Nucleus accumbens (tissue), 56 donors: Measurements from ENCODE around the gene ATAD2B.
"Not testable (repeated sequence)": the region's sequence is repeated elsewhere in the genome, so short reads cannot be mapped to it uniquely, and the experiment has no call there.

Experiments used
- DNase-seq, 56 donors: peaks; one replicate each; lab custom pipeline; 2025; lab: John Stamatoyannopoulos, UW

The ATAD2B gene

GRCh38 chr2:23803264-23803964, 123.5 kb downstream of the ATAD2B start:
- DNase-seq: no peak

- no peak for DNase-seq
These were observed 125.5 kb downstream of the ATAD2B start for GRCh38 chr2:23801396-23801795.

- DNase-seq: no peak
These were observed 132.7 kb downstream of the ATAD2B start for GRCh38 chr2:23794234-23794633.

GRCh38 chr2:23793476-23793875, 133.4 kb downstream of the ATAD2B start:
- no peak for DNase-seq

GRCh38 chr2:23791030-23791429, 135.9 kb downstream of the ATAD2B start:
- DNase-seq: no peak

GRCh38 chr2:23789012-23789411, 137.9 kb downstream of the ATAD2B start:
- DNase-seq: no peak

GRCh38 chr2:23788100-23788499, 138.8 kb downstream of the ATAD2B start:
- DNase-seq: no peak

GRCh38 chr2:23784971-23785370, 142.0 kb downstream of the ATAD2B start:
- DNase-seq: no peak

GRCh38 chr2:23782646-23783045, 144.3 kb downstream of the ATAD2B start:
- no peak for DNase-seq

- no peak for DNase-seq
These were observed 144.8 kb downstream of the ATAD2B start for GRCh38 chr2:23782126-23782525.

- not testable (repeated sequence) for DNase-seq
These were observed 146.5 kb downstream of the ATAD2B start for GRCh38 chr2:23780465-23780864.

- no peak for DNase-seq
These were observed 149.1 kb downstream of the ATAD2B start for GRCh38 chr2:23777826-23778225.

GRCh38 chr2:23776021-23776420, 150.9 kb downstream of the ATAD2B start:
- DNase-seq: no peak

GRCh38 chr2:23772684-23773083, 154.2 kb downstream of the ATAD2B start:
- DNase-seq: no peak

- DNase-seq: no peak
These were observed 154.9 kb downstream of the ATAD2B start for GRCh38 chr2:23772056-23772455.

- DNase-seq: no peak
These were observed 157.6 kb downstream of the ATAD2B start for GRCh38 chr2:23769364-23769763.

- no peak for DNase-seq
These were observed 158.9 kb downstream of the ATAD2B start for GRCh38 chr2:23767876-23768621.

- no peak for DNase-seq
These were observed 164.8 kb downstream of the ATAD2B start for GRCh38 chr2:23762141-23762540.

- no peak for DNase-seq
These were observed 165.3 kb downstream of the ATAD2B start for GRCh38 chr2:23761638-23762037.

- no peak for DNase-seq
These were observed 166.2 kb downstream of the ATAD2B start for GRCh38 chr2:23760736-23761135.

- DNase-seq: peak in 1 of 56 donors; percentile 13
These were observed 169.1 kb downstream of the ATAD2B start for GRCh38 chr2:23757686-23758433.
